ENCODE data around the gene HLA-DOA.

Gene HLA-DOA

GRCh38 chr6:32984622-32985389 lies 24.6 kb downstream of the HLA-DOA start:
- DNase-seq (ENCODE audit: low read depth): peak; percentile 89
- H3K4me3 ChIP-seq (replicated peaks; ENCODE audit: low read depth, low read length): no peak overlapping the region
- TF ChIP-seq, protein P1, sequence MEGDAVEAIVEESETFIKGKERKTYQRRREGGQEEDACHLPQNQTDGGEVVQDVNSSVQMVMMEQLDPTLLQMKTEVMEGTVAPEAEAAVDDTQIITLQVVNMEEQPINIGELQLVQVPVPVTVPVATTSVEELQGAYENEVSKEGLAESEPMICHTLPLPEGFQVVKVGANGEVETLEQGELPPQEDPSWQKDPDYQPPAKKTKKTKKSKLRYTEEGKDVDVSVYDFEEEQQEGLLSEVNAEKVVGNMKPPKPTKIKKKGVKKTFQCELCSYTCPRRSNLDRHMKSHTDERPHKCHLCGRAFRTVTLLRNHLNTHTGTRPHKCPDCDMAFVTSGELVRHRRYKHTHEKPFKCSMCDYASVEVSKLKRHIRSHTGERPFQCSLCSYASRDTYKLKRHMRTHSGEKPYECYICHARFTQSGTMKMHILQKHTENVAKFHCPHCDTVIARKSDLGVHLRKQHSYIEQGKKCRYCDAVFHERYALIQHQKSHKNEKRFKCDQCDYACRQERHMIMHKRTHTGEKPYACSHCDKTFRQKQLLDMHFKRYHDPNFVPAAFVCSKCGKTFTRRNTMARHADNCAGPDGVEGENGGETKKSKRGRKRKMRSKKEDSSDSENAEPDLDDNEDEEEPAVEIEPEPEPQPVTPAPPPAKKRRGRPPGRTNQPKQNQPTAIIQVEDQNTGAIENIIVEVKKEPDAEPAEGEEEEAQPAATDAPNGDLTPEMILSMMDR (IDR thresholded peaks at IDR 0.05; ENCODE audit: low read length, missing control alignments): peak; percentile 91

DNA sequence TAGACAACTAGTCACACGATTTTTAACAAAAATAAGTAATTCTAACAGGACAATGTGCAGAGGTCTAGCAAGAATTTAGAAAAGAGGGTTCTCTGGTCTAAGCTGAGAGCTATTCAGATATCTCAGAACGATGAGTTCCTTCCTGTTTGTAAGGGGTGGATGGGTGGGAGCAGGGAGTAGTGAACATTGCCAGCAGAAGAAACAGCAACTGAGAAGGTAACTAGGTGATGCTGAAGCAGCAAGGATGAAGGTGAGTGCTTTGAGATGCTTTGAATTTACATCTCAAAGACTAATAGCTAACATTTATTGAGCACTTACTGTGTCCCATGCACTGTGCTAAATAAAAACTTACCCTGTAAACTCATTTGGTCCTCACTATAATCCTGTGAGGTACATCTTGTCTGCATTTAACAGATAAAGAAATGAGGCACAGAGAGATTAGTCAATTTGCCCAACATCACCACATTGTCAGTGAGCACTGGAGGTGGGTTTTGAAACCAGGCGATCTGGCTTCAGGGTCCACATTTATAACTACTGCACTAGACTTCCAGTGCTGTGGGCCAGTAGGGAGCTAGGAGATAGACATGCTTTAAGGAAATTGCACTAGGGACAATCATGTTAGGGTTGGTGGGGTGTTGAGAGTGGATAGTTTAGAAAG lies 25.3 kb downstream of the HLA-DOA start:
- no peak overlapping the region for H3K4me3 ChIP-seq (replicated peaks; ENCODE audit: low read depth, low read length)
- DNase-seq (ENCODE audit: low read depth): no peak
- TF ChIP-seq, protein P1 (IDR thresholded peaks at IDR 0.05; ENCODE audit: low read length, missing control alignments): no peak

- DNase-seq (ENCODE audit: low read depth): no peak
- no peak overlapping the region for H3K4me3 ChIP-seq (replicated peaks; ENCODE audit: low read depth, low read length)
- TF ChIP-seq, protein P1 (IDR thresholded peaks at IDR 0.05; ENCODE audit: low read length, missing control alignments): no peak
Measured at GRCh38 chr6:32983493-32983848, 25.9 kb downstream of the HLA-DOA start.

GRCh38 chr6:32982702-32983492 lies 26.5 kb downstream of the HLA-DOA start:
- TF ChIP-seq, protein P1 (IDR thresholded peaks at IDR 0.05; ENCODE audit: low read length, missing control alignments): no peak
- H3K4me3 ChIP-seq (replicated peaks; ENCODE audit: low read depth, low read length): no peak overlapping the region
- DNase-seq (ENCODE audit: low read depth): no peak

GRCh38 chr6:32982084-32982701 lies 27.2 kb downstream of the HLA-DOA start:
- H3K4me3 ChIP-seq (replicated peaks; ENCODE audit: low read depth, low read length): no peak overlapping the region
- no peak for DNase-seq (ENCODE audit: low read depth)
- TF ChIP-seq, protein P1 (IDR thresholded peaks at IDR 0.05; ENCODE audit: low read length, missing control alignments): no peak

DNA sequence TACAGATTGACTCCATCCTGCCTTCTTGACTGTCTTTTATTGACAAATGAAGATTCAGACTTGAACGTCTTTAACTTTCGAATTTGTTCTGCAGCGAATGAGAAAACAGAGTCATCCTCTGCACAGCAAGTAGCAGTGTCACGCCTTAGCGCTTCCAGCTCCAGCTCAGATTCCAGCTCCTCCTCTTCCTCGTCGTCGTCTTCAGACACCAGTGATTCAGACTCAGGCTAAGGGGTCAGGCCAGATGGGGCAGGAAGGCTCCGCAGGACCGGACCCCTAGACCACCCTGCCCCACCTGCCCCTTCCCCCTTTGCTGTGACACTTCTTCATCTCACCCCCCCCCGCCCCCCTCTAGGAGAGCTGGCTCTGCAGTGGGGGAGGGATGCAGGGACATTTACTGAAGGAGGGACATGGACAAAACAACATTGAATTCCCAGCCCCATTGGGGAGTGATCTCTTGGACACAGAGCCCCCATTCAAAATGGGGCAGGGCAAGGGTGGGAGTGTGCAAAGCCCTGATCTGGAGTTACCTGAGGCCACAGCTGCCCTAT lies 28.8 kb downstream of the HLA-DOA start:
- TF ChIP-seq, protein P1 (IDR thresholded peaks at IDR 0.05; ENCODE audit: low read length, missing control alignments): no peak
- DNase-seq (ENCODE audit: low read depth): no peak
- no peak overlapping the region for H3K4me3 ChIP-seq (replicated peaks; ENCODE audit: low read depth, low read length)
